Measurements from ENCODE around the gene TSFM.

DNA sequence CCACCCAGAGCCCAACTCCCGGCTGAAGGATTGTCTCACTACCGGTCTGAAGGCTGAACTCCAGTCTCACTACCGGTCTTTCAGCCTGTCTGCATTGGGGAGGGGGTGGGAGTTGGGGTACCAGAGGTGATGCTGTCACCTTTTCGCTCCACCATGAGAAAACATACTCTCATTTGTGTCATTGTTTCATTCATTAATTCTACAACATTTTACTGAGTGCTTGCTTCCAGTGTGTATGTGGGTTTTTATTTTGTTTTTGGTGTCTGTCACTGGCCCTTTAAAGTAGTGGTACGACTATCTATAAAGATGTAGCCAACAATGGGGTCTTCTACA lies 30.0 kb upstream of the TSFM start:
- TF ChIP-seq, protein P1, sequence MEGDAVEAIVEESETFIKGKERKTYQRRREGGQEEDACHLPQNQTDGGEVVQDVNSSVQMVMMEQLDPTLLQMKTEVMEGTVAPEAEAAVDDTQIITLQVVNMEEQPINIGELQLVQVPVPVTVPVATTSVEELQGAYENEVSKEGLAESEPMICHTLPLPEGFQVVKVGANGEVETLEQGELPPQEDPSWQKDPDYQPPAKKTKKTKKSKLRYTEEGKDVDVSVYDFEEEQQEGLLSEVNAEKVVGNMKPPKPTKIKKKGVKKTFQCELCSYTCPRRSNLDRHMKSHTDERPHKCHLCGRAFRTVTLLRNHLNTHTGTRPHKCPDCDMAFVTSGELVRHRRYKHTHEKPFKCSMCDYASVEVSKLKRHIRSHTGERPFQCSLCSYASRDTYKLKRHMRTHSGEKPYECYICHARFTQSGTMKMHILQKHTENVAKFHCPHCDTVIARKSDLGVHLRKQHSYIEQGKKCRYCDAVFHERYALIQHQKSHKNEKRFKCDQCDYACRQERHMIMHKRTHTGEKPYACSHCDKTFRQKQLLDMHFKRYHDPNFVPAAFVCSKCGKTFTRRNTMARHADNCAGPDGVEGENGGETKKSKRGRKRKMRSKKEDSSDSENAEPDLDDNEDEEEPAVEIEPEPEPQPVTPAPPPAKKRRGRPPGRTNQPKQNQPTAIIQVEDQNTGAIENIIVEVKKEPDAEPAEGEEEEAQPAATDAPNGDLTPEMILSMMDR (IDR thresholded peaks at IDR 0.05): no peak
- no peak for TF ChIP-seq POLR2A (IDR thresholded peaks at IDR 0.05)
